Smooth muscle cell of the brain vasculature (primary cell): Measurements from ENCODE around the gene ENAH.
"Not testable (repeated sequence)": the region's sequence is repeated elsewhere in the genome, so short reads cannot be mapped to it uniquely, and the experiment has no call there.

Source experiments
- DNase-seq: peaks from one replicate; pipeline ENCODE4 v3.0.0-alpha.2; 2012; ENCODE audit warnings: low read depth, low spot score

Gene ENAH

GRCh38 chr1:225652729-225653462, at the start of gene ENAH:
Gene ENAH, minus strand, starts transcription at chr1:225653123. Its CDS starts 433 bp downstream, at chr1:225652690.
- no peak for DNase-seq

DNA sequence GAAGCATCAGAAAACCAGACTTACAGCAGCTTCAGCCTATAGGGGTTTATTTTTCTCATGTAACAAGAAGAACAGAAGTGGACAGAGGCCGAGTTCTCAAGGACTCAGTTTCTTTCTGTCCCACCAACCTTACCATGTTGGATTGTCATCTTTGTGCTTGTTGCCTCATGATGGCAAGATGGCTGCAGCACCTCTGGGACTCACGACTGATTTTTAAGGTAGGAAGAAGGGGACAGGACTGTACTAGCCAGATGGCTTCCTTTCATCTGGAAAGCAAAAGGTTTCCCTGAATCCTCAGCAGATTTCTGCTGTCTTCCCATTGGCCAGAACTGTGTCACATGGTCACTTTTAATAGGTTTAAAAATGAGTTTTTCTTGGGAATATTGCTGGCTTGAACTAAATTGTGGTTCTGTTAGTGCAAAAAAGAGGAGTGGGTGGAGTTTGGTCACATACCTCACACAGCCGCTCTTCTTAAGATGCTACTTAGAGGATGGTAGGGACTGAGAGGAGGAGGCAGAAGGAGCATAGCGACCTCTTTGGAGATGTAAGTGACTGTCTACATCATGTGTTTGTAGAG, 48.1 kb upstream of the ENAH start:
- DNase-seq: no peak

- peak; percentile 80 for DNase-seq
Measured at GRCh38 chr1:225700164-225700821, 47.4 kb upstream of the ENAH start.

- no peak for DNase-seq
Measured at GRCh38 chr1:225699336-225699735, 46.4 kb upstream of the ENAH start.

- not testable (repeated sequence) for DNase-seq
Measured at GRCh38 chr1:225698194-225698593, 45.3 kb upstream of the ENAH start.

DNA sequence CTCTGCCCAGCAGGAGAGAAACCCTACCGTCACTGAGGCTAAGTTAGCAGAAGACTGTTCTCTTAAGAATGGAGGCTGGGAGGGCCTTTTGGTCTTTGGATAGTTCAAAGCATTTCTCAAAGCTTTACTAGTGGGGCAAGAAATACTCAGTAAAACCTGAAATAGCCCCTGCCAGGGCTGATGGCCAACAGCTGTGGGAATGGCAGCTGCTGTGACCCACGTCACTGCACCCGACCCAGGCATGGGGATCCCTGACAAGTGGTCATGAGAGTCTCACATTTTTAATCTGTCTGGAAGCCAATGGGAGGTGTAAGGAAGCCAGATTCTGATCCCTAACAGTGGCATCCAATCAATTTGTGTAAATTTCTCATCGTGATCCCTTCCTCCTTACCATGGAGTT, 44.5 kb upstream of the ENAH start:
- DNase-seq: no peak

- DNase-seq: no peak
Measured at GRCh38 chr1:225695578-225696337, 42.8 kb upstream of the ENAH start.

GRCh38 chr1:225694151-225694603, 41.3 kb upstream of the ENAH start:
- DNase-seq: no peak

GRCh38 chr1:225693697-225694096, 40.8 kb upstream of the ENAH start:
- DNase-seq: not testable (repeated sequence)

DNA sequence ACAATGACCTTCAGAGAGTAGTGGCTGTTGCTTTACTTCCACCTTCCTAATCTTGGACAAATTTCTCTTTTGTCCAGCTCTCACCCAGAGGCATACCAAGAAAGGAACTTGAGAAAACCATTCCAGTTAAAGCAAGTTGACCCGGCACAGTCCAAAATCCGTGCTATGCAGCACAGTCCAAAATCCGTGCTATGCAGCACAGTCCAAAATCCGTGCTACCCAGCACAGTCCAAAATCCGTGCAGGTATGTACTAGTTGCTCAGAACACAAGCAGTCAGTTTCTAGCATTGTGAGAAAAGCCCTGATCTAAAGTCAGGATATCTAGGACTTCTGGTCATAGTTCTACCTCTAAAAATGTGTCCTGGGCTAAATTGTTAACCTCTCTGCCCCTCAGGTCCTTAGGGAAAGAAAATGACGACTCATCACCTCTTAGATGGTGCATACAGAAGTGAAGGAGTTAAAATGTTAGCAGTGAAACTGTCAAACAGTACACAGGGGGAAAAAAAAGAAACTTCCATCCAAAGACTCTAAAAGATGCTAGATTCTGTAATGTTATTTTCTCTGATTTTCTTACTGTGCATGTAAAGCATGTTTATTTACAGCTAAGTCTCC, 40.3 kb upstream of the ENAH start:
- DNase-seq: no peak

DNA sequence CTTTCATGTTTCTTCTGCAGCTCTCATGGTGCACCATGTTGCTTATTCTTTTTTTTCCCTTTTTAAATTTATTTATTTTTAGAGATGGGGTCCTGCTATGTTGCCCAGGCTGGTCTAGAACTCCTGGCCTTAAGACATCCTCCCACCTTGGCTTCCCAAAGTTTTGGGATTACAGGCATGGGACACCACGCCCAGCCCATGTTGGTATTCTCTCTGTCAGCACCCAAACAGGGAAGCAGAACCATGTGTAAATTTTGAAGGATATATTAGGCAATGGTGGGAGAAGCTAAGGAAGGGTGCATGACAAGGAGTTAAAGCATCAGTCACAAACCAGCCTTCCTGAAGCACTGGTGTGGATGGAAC, 39.6 kb upstream of the ENAH start:
- DNase-seq: no peak

- no peak for DNase-seq
Measured at GRCh38 chr1:225691861-225692516, 39.1 kb upstream of the ENAH start.

GRCh38 chr1:225691377-225691776, 38.5 kb upstream of the ENAH start:
- no peak for DNase-seq

DNA sequence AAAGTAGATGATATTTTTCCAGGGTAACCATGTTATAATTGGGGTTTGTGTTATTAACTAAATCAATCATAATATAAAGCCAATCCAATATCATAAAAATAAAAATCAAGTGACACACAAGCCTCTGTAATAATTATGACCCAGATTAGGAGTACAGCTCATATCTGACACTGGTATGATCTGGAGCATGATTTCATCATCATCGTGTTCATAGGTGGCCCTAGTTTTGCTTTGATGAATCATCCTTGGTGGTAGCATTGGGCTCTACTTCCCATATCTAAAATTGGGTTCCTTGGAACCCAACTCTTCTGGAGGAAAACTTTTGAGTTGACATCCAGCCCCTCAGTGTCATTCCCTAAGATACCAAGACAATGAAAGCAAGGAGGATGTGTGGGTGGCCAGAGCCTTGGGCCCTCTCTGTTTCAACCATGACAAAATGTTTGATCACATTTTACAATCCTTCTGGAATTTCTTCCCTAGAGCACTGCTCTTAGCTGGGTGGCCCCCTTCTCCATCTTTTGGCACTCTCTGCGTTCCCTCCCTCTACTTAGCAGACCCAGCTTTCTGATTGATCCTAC, 37.0 kb upstream of the ENAH start:
- DNase-seq: no peak

- no peak for DNase-seq
Measured at GRCh38 chr1:225688345-225688744, 35.4 kb upstream of the ENAH start.

- no peak for DNase-seq
Measured at GRCh38 chr1:225685476-225686176, 32.7 kb upstream of the ENAH start.

- DNase-seq: no peak
Measured at GRCh38 chr1:225684741-225685140, 31.8 kb upstream of the ENAH start.

DNA sequence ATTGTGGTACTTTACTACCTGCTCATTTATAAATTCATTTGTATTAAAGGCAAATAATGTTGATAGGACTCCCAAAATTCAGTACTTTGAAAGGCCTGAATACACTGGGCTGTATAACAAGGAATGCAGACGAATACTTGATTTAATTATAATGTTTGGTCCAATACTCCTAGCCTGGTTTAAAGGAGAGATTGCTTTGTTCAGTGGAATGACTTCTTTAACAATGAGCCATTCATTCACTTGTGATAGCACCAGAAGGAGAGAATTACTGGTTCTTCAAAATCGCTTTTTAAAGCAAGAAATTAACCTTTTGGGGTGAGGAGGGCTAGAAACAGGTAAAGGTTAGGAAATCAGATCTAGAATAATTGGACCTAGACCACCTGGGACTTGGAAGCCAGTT, 28.3 kb upstream of the ENAH start:
- no peak for DNase-seq

GRCh38 chr1:225678545-225678944, 25.6 kb upstream of the ENAH start:
- no peak for DNase-seq
